GM21619 (cell line): Measurements from ENCODE around the gene TYMP.
"Not testable (repeated sequence)": the region's sequence is repeated elsewhere in the genome, so short reads cannot be mapped to it uniquely, and the experiment has no call there.

Source experiments
- ATAC-seq: cut with Tn5 transposase; IDR thresholded peaks from one replicate; pipeline ENCODE4 v1.9.1; 2021; ENCODE audit not compliant: unreplicated experiment

The TYMP gene

GRCh38 chr22:50542416-50542927, 12.7 kb upstream of the TYMP start:
- no peak for ATAC-seq

DNA sequence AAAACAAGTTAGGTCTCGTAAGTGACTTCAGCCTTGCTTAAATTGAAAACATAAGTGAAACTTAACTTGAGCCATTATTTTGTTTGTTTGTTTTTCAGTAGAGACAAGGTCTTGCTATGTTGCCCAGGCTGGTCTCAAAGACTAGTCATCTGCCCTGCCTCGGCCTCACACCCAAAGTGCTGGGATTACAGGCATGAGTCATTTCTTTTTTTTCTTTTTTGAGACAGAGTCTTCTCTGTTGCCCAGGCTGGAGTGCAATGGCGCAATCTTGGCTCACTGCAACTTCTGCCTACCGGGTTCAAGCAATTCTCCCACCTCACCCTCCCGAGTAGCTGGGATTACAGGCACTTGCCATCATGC, 11.8 kb upstream of the TYMP start:
- not testable (repeated sequence) for ATAC-seq

- ATAC-seq, result no peak
Measured at GRCh38 chr22:50540381-50540780, 10.6 kb upstream of the TYMP start.

DNA sequence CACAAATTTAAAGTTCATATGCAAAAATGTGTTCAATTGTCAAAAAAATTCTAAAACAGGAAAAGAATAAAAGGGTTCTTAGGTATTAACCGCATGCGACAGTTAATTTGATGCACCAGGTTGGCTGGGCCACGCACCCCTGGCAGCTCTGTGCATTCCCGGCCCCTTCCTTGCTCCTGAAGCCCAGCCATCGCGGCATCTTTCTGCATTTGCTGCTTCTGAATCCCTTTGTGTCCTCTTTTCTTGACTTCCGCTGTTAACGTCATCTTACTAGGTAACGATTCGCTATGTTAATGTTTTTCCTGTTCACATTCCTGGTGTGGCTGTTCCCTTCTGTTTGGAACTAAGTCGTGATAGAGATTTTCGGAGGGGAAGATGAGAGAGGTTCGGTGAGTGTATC, 8.0 kb upstream of the TYMP start:
- ATAC-seq, result no peak

DNA sequence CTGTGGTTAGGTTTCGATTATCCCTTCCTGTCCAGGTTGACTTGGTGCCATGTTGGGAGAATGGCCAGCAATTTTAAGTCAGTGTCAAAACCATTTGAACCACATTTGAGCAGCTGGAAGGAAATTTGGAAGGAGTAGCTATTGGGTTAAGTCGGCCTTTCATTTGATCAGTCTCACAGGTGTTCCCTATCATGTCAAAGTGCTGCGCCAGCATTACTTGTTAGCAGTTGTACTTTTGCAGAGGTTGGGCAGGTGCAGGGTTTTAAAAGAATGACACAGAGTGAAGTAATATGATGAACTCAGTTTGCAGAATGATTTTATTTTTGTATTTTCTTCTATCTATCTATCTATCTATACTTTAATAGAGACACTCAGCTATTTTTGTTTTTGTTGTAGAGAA, 6.4 kb upstream of the TYMP start:
- no peak for ATAC-seq

DNA sequence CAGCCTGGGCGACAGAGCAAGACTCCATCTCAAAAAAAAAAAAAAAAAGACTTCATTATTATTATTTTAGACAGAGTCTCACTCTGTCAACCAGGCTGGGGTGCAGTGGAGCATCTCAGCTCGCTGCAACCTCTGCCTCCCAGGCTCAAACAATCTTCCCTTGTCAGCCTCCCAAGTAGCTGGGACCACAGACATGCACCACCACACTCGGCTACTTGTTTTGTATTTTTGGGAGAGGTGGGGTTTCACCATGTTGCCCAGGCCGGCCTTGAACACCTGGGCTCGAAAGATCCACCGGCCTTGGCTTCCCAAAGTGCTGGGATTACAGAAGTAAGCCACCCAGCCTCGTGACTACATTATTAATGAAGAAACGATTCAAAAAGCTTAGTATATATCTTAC, 5.3 kb upstream of the TYMP start:
- ATAC-seq, result no peak

GRCh38 chr22:50533856-50534711, 4.3 kb upstream of the TYMP start:
- not testable (repeated sequence) for ATAC-seq

DNA sequence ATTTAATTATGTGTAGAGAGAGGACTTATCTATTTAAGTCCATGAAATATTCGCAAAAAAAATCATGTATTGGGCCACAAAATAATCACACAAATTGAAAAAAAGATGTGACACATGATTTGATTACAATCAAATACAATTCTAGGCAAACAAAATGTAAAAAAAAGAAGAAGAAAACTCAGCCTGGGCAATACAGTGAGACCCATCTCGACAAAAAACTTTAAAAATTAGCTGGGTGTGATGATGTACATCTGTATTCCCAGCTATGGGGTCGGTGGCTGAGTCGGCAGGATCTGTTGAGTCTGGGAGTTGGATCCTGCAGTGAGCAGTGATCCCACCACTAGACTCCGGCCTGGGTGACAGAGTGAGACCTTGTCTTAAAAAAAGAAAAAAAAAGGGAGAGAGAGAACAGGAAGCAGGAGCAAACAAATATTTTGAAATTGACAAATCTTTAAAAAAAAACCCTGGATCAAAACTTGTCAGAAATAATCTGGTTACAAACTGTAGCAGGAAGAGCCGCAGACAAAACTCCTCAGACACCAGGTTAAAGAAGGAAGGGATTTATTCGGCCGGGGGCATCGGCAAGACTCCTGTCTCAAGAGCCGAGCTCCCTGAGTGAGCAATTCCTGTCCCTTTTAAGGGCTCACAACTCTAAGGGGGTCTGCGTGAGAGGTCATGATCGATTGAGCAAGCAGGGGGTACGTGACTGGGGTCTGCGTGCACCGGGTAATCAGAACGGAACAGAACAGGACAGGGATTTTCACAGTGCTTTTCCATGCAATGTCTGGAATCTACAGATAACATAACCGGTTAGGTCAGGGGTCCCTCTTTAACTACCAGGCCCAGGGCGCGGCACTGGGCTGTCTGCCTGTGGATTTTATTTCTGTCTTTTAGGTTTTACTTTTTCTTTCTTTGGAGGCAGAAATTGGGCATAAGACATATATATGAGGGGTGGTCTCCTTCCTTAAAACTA, 3.3 kb upstream of the TYMP start:
- ATAC-seq, result no peak

DNA sequence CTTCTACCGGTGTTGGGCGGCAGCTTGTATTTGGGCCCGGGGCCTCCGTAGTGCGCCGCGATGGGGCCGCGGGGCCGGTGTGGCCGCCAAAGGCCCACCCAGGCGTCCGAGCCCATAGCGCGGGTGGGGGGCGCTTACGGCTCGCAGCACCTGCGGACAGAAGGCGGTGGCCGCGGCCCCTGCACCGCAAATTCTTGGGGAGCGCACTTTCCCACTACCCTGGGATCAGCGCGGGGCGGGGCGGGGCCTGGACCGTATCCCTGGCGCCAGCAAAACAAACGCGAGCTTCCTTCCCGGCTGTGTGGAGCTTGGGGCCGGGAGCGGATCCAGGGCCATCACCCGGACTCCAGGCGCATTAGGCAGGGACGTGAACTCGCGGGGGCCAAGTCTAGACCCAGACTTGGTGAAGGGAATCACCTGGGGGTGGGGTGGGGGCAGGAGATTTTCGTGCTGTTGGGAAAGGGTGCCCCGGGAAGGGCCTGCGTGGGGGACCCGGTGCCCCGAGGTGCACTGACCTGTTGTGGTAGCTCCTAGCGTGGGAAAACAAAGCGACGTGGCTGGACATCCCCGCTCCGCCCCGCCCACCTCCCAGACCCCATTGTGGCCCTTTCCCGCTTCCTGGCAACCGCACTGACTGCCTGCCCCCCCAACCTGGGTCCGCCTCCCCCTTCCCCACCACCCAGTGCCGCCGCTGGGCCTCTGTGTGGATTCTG, 2.3 kb upstream of the TYMP start:
- ATAC-seq, result no peak

- no peak for ATAC-seq
Measured at GRCh38 chr22:50531546-50531961, 1.7 kb upstream of the TYMP start.

DNA sequence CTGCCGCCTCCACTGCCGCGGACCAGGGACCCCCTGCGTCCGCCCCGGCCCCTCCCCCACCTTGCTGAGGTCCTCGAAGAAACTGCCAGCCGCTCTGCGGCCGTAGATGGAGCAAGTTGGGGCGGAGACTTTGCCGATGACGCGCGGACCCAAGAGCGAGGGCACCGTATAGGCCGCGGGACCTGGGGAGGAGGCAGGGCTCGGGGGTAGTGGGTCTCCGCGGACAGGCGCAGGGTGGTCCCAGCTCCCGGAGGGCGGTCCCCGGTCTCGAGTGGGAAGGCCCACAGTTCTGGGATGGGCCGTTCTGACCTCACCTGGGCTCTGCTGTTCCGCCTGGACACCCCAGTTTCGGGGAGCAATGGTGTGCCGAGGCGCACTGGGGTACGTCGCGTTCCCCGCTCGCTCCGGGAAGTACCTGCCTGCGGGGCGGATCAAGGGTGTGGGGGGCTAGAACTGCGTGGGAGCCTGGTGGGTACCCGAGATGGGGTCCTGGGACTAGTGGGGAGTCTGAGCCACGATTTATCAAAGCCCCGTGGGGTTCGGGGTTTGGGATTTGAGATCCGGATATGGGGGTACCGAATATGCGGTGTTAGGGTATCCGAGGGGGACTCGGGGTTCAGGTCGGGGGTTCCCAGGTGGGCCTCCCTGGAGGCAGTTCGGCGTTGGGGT, 1.2 kb upstream of the TYMP start:
- no peak for ATAC-seq

DNA sequence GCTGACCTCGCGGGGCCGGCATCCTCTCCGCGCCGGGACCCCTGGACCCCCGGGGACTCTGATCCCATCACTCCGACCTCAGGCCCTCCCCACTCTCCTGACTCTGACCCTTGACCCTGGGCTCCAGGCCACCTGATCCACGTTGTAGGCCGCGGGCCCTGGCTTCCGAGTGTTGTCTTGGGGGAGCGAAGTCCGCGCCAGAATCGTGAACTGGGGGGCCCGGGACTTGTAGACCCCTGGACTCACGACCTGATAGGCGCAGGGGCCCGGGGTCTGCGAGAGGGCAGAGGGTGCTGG, 716 bp upstream of the TYMP start:
- ATAC-seq, result no peak

DNA sequence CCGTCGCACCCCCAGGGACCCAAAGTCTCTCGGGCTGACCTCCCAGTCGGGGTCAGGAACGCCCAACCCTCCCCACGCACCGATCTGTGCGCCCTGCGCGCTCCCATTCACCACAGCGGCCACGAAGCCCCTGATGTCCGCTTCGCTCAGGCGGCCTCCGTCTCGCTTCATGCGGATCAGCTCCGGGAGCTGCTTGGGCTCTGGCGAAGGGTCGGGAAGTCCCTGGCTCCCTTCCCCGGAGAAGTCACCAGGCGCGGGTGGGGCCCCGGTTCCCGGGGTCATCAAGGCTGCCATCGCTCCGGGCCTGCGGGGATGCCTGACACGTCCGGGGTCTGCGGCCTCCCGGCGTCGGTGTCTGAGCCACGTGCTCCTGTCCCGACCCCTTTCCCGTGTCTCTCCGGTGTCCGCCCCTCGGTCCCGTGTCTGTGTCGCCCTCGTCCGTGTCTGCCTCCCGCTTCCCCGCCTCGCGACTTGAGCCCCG, 356 bp downstream of the TYMP start:
- ATAC-seq, result no peak

DNA sequence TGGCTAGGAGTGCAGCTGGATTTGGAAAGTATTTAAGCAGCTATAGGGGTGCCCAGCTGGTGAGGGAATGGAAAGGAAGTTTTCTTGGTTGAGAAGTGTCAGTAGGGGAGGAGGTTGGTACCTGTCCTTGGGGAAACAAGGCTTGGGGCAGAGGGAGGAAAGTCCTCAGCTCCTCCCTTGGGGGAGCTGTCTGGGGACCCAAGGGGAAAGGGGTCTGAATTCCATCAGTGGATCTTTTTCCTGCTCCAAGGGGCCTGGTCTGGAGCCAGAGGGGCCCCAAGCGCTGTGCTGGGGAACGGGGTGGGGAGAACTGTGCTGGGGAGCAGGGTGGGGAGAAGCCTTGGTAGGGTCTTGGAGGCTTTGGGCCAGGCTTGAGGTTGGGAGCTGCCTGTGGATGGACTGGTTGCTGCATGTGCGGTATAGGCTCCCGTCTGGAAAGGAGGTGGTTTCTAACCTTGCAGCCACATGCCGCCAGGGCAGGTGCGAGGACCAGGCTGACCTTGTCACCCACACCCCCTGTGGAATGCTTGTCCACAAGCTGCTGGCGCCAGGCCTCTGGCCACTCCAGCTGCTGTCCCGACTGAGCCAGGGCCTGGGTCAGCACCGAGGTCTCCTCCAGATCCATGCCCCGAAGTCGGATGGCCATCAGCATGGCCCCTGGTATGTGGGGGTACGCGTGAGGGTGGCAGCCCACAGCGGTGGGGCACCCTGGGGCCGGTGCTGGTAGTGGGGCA, 963 bp downstream of the TYMP start:
- ATAC-seq, result no peak

GRCh38 chr22:50527921-50528681, 1.7 kb downstream of the TYMP start:
- no peak for ATAC-seq

- ATAC-seq, result peak; percentile 1
Measured at GRCh38 chr22:50526834-50527801, 2.7 kb downstream of the TYMP start.

GRCh38 chr22:50526108-50526833, 3.5 kb downstream of the TYMP start:
- peak; percentile 23 for ATAC-seq

DNA sequence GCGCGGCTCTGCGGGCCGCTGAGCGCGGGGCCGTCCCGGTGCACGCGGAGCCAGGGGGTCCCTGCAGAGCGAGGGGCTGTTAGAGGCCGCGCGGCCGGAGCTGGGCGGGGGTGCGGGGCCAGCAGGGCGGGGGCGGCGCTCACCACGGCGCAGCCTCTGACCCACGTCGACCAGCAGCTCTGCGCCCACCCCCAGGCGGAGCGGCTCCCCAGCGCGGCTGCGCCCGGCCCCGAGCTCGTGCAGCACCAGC, 4.0 kb downstream of the TYMP start:
- ATAC-seq, result no peak
